ENCODE results near the gene MUC5B. TPM values are rescaled to one million over a fixed set of nuclear protein-coding genes. Genes with fewer than 3 reads are reported as not detected.

MUC5B gene
- total RNA-seq, 1 donor from 2014 or later, result not detected

GRCh38 chr11:1228101-1228821, 5.4 kb downstream of the MUC5B start:
- no peaks in the 10 kb centered on the region for H3K9me3 Mint-ChIP-seq
- no peak overlapping the region for H3K4me3 Mint-ChIP-seq
- H3K27ac Mint-ChIP-seq, result no peak overlapping the region
- no peaks in the 10 kb centered on the region for H3K36me3 Mint-ChIP-seq
- DNase-seq (ENCODE audit: low spot score in 2 of 2, unreplicated experiment in 2 of 2), result peak in 1 of 2 experiments; percentile 14
- H3K4me1 Mint-ChIP-seq, result no peaks in the 10 kb centered on the region
- peaks cover 3% of the 10 kb centered on the region for H3K27me3 Mint-ChIP-seq (ENCODE audit: low read depth)
- TF ChIP-seq CTCF (IDR thresholded peaks at IDR 0.05; ENCODE audit: unreplicated experiment), result no peak

GRCh38 chr11:1228921-1229451, 6.1 kb downstream of the MUC5B start:
- H3K36me3 Mint-ChIP-seq, result no peaks in the 10 kb centered on the region

GRCh38 chr11:1229471-1230120, 6.7 kb downstream of the MUC5B start:
- Mint-ChIP-seq H3K9me3 (no peaks in the 10 kb centered on the region), H3K4me1 (no peaks in the 10 kb centered on the region), H3K27ac (no peak overlapping the region), H3K4me3 (no peak overlapping the region), H3K27me3 (ENCODE audit: low read depth) (peaks cover 3% of the 10 kb centered on the region), H3K36me3 (no peaks in the 10 kb centered on the region)
- TF ChIP-seq CTCF (IDR thresholded peaks at IDR 0.05; ENCODE audit: unreplicated experiment), result no peak
- no peak for DNase-seq (ENCODE audit: low spot score in 2 of 2, unreplicated experiment in 2 of 2)

More at GRCh38 chr11:1228921-1229451, 6.1 kb downstream of the MUC5B start:
- no peak overlapping the region for H3K27ac Mint-ChIP-seq
- H3K27me3 Mint-ChIP-seq (ENCODE audit: low read depth), result peaks cover 3% of the 10 kb centered on the region
- no peaks in the 10 kb centered on the region for H3K4me1 Mint-ChIP-seq
- no peak for TF ChIP-seq CTCF (IDR thresholded peaks at IDR 0.05; ENCODE audit: unreplicated experiment)
- no peaks in the 10 kb centered on the region for H3K9me3 Mint-ChIP-seq
- no peak overlapping the region for H3K4me3 Mint-ChIP-seq
- DNase-seq (ENCODE audit: low spot score in 2 of 2, unreplicated experiment in 2 of 2), result no peak

- Mint-ChIP-seq H3K36me3 (no peaks in the 10 kb centered on the region), H3K27ac (no peak overlapping the region), H3K9me3 (no peaks in the 10 kb centered on the region), H3K27me3 (ENCODE audit: low read depth) (peaks cover 3% of the 10 kb centered on the region), H3K4me3 (no peak overlapping the region), H3K4me1 (no peaks in the 10 kb centered on the region)
- DNase-seq (ENCODE audit: low spot score in 2 of 2, unreplicated experiment in 2 of 2), result no peak
- no peak for TF ChIP-seq CTCF (IDR thresholded peaks at IDR 0.05; ENCODE audit: unreplicated experiment)
Measured at GRCh38 chr11:1230121-1230455, 7.2 kb downstream of the MUC5B start.

- H3K9me3 Mint-ChIP-seq, result no peaks in the 10 kb centered on the region
- H3K27ac Mint-ChIP-seq, result no peak overlapping the region
- no peaks in the 10 kb centered on the region for H3K4me1 Mint-ChIP-seq
- peaks cover 3% of the 10 kb centered on the region for H3K27me3 Mint-ChIP-seq (ENCODE audit: low read depth)
- H3K36me3 Mint-ChIP-seq, result no peaks in the 10 kb centered on the region
- TF ChIP-seq CTCF (IDR thresholded peaks at IDR 0.05; ENCODE audit: unreplicated experiment), result no peak
- H3K4me3 Mint-ChIP-seq, result no peak overlapping the region
- DNase-seq (ENCODE audit: low spot score in 2 of 2, unreplicated experiment in 2 of 2), result no peak
Measured at GRCh38 chr11:1230456-1231395, 7.9 kb downstream of the MUC5B start.

All from mesothelial cell of epicardium (in vitro differentiated cells).